C4-2B (cell line): ENCODE data around the gene ITGB2.

Source experiments
- H3K27ac ChIP-seq: fragments of 450-650 bp; 2 replicates; pipeline ENCODE4 v1.5.1; 2017
- ZFX ChIP-seq: fragments of 450-650 bp; IDR thresholded peaks from 2 replicates; pipeline ENCODE4 v1.6.1; 2017
- TF ChIP-seq, protein P1 (sequence below): fragments of 450-650 bp; conservative IDR thresholded peaks from 2 replicates; pipeline ENCODE4 v1.5.1; 2017; ENCODE audit warnings: mild to moderate bottlenecking

ITGB2 gene

GRCh38 chr21:44898851-44899767 lies 21.6 kb downstream of the ITGB2 start:
- no peak overlapping the region for H3K27ac ChIP-seq
- TF ChIP-seq ZFX: no peak
- TF ChIP-seq, protein P1, sequence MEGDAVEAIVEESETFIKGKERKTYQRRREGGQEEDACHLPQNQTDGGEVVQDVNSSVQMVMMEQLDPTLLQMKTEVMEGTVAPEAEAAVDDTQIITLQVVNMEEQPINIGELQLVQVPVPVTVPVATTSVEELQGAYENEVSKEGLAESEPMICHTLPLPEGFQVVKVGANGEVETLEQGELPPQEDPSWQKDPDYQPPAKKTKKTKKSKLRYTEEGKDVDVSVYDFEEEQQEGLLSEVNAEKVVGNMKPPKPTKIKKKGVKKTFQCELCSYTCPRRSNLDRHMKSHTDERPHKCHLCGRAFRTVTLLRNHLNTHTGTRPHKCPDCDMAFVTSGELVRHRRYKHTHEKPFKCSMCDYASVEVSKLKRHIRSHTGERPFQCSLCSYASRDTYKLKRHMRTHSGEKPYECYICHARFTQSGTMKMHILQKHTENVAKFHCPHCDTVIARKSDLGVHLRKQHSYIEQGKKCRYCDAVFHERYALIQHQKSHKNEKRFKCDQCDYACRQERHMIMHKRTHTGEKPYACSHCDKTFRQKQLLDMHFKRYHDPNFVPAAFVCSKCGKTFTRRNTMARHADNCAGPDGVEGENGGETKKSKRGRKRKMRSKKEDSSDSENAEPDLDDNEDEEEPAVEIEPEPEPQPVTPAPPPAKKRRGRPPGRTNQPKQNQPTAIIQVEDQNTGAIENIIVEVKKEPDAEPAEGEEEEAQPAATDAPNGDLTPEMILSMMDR: no peak

GRCh38 chr21:44898011-44898488 lies 22.6 kb downstream of the ITGB2 start:
- TF ChIP-seq ZFX: no peak
- TF ChIP-seq, protein P1: no peak
- no peak overlapping the region for H3K27ac ChIP-seq

GRCh38 chr21:44897326-44898010 lies 23.2 kb downstream of the ITGB2 start:
- H3K27ac ChIP-seq: no peak overlapping the region
- TF ChIP-seq, protein P1: no peak
- TF ChIP-seq ZFX: no peak

DNA sequence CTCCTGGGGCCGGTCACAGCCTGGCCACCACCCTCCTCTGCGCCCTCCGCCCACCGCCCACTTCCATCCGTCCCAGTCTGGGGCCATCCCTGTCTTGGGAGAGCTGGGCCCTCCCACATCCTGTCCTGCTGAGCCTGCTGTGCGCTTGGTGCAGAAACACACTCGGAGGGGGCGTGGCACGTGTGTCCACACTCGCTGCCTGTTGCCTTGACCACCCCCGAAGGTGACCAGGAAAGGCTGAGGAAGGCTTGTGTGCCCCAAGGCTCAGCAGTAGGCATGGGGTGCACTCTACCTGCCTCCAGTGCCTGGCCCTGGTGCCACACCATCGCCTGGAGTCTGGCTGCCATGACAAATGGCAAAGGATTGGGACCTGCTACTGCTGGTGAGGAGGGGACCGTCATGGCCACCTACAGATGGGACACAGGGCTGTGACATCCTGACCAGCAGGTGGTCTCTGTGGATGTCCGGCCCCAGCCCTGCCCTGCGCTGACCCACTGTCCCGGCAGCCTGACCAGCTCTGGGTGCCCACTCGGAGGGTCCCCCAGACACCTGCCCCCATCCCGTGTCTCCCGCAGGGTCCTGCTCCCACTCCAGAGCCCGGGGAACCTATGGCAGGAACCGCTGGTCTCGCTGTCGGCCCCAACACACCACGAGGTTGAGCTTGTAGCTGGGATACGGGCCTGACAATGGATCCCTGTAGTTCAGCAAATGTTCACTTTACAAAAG lies 24.0 kb downstream of the ITGB2 start:
- no peak overlapping the region for H3K27ac ChIP-seq
- no peak for TF ChIP-seq ZFX
- TF ChIP-seq, protein P1: no peak

DNA sequence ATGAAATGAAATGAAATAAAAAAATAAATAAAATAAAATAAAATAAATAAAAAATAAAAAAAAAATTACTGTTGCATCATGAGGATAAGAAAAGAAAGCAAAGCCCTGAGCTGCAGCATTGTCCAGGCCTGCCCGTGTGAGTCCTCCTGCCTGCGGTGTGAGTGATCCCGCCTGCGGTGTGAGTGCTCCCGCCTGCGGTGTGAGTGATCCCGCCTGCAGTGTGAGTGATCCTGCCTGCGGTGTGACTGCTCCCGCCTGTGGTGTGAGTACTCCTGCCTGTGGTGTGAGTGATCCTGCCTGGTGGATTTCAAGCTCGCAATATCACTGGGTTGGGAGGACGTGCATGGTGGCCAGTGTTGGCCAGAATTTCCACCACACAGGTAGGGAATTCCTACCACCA lies 24.8 kb downstream of the ITGB2 start:
- H3K27ac ChIP-seq: no peak overlapping the region
- no peak for TF ChIP-seq ZFX
- TF ChIP-seq, protein P1: no peak

- TF ChIP-seq, protein P1: no peak
- no peak for TF ChIP-seq ZFX
- no peak overlapping the region for H3K27ac ChIP-seq
Observed at GRCh38 chr21:44894687-44895302, 25.9 kb downstream of the ITGB2 start.
